SK-N-SH (cell line): ENCODE results near the gene CCR5AS.
"Not testable (repeated sequence)": the region's sequence is repeated elsewhere in the genome, so short reads cannot be mapped to it uniquely, and the experiment has no call there.

Experiments
- CTCF ChIA-PET: fragments of 300-600, 350-600 bp; formaldehyde crosslinking; extraction: SDS; loops from one replicate; lab custom pipeline; 2021; lab: Yijun Ruan, JAX
- POLR2A ChIA-PET: fragments of 350-600 bp; sonication (Branson Sonifier 250); formaldehyde crosslinking; extraction: SDS; loops from one replicate; lab custom pipeline; 2020; ENCODE audit warnings: antibody characterized with exemption, inconsistent platforms; lab: Yijun Ruan, JAX
- DNase-seq: peaks from one replicate; pipeline ENCODE4 v3.0.0; 2012
- H2AFZ ChIP-seq: fragments of 200-600 bp; sonication (generic); 2 replicates; pipeline ENCODE4 v1.8.1; 2016; ENCODE audit warnings: antibody characterized with exemption, mild to moderate bottlenecking, low read depth
- H3F3A ChIP-seq: fragments of 200-600 bp; sonication (generic); replicated peaks from 2 replicates; pipeline ENCODE3; 2016; ENCODE audit warnings: antibody characterized with exemption, mild to moderate bottlenecking; ENCODE audit not compliant: insufficient read depth
- H3K27ac ChIP-seq, 2 experiments: fragments of 200-500 bp in 1 of 2; fragments of 200-600 bp in 1 of 2; sonication (Bioruptor generic) in 1 of 2; sonication (generic), shearing (Covaris generic) in 1 of 2; 2 replicates each; pipeline versions ENCODE4 v1.5.1 to v1.6.1; 2014 to 2016; ENCODE audit warnings: low read depth in 2 of 2, inconsistent platforms in 1 of 2, low read length in 1 of 2, mild to moderate bottlenecking in 1 of 2, mixed read lengths in 1 of 2
- H3K27me3 ChIP-seq: fragments of 200-600 bp; sonication (generic), shearing (Covaris generic); 2 replicates; pipeline ENCODE4 v1.6.1; 2016; ENCODE audit warnings: mixed run types; ENCODE audit not compliant: insufficient read depth
- H3K36me3 ChIP-seq, 2 experiments: fragments of 200-500 bp in 1 of 2; fragments of 200-600 bp in 1 of 2; sonication (Bioruptor generic) in 1 of 2; sonication (generic) in 1 of 2; replicated peaks in 1 of 2; 2 replicates each; pipeline versions ENCODE3 to v1.5.1; 2014 to 2016; ENCODE audit warnings: low read length in 1 of 2, mild to moderate bottlenecking in 1 of 2; ENCODE audit not compliant: insufficient read depth in 2 of 2, control insufficient read depth in 1 of 2
- H3K4me1 ChIP-seq, 2 experiments: fragments of 200-500 bp in 1 of 2; fragments of 200-600 bp in 1 of 2; sonication (Bioruptor generic) in 1 of 2; sonication (generic), shearing (Covaris generic) in 1 of 2; 2 replicates each; pipeline versions ENCODE4 v1.5.1 to v1.6.1; 2014 to 2016; ENCODE audit warnings: low read depth in 1 of 2, low read length in 1 of 2, mixed run types in 1 of 2; ENCODE audit not compliant: insufficient read depth in 2 of 2, control insufficient read depth in 1 of 2
- H3K4me2 ChIP-seq: fragments of 200-600 bp; sonication (generic), shearing (Covaris generic); 2 replicates; pipeline ENCODE4 v1.6.1; 2017; ENCODE audit warnings: mixed run types
- H3K4me3 ChIP-seq, 2 experiments: fragments of 200-500 bp in 1 of 2; fragments of 200-600 bp in 1 of 2; sonication (Bioruptor generic) in 1 of 2; sonication (generic), shearing (Covaris generic) in 1 of 2; 2 replicates each; pipeline versions ENCODE4 v1.5.1 to v1.8.1; 2014 to 2016; ENCODE audit warnings: low read depth in 2 of 2, inconsistent platforms in 1 of 2, low read length in 1 of 2, mild to moderate bottlenecking in 1 of 2, mixed read lengths in 1 of 2, moderate library complexity in 1 of 2
- H3K79me2 ChIP-seq: fragments of 200-600 bp; sonication (generic); 2 replicates; pipeline ENCODE4 v1.8.1; 2017; ENCODE audit warnings: mild to moderate bottlenecking; ENCODE audit not compliant: insufficient read depth
- H3K9ac ChIP-seq: fragments of 200-600 bp; sonication (generic); 2 replicates; pipeline ENCODE4 v1.6.1; 2017; ENCODE audit warnings: mixed run types
- H3K9me2 ChIP-seq: fragments of 200-600 bp; sonication (generic); 2 replicates; pipeline ENCODE4 v1.6.1; 2017; ENCODE audit warnings: mixed run types
- H3K9me3 ChIP-seq: fragments of 200-600 bp; sonication (generic); 2 replicates; pipeline ENCODE4 v1.6.1; 2017; ENCODE audit warnings: mixed run types, mild to moderate bottlenecking, moderate library complexity
- H4K20me1 ChIP-seq: fragments of 200-600 bp; sonication (generic); 2 replicates; pipeline ENCODE4 v1.6.1; 2017; ENCODE audit warnings: mild to moderate bottlenecking, mixed run types; ENCODE audit not compliant: insufficient read depth
- CHD2 ChIP-seq: fragments of 150-350 bp; IDR thresholded peaks from 2 replicates; pipeline ENCODE4 v1.6.1; 2018; ENCODE audit warnings: low read length; ENCODE audit not compliant: partially characterized antibody
- CTCF ChIP-seq: fragments of 200-600 bp; sonication (generic); IDR thresholded peaks from 2 replicates; pipeline ENCODE4 v1.6.1; 2017; ENCODE audit warnings: antibody characterized with exemption, mild to moderate bottlenecking, moderate library complexity
- ELF1 ChIP-seq: IDR thresholded peaks from 2 replicates; pipeline ENCODE4 v1.4.0; 2012
- FOSL2 ChIP-seq: IDR thresholded peaks from 2 replicates; pipeline ENCODE4 v1.4.0; 2012; ENCODE audit warnings: low read depth, mild to moderate bottlenecking, moderate library complexity, borderline replicate concordance
- FOXM1 ChIP-seq: IDR thresholded peaks from 2 replicates; pipeline ENCODE4 v1.4.0; 2012; ENCODE audit warnings: low read depth, mild to moderate bottlenecking
- GABPA ChIP-seq: IDR thresholded peaks from 2 replicates; pipeline ENCODE4 v1.4.0; 2012; ENCODE audit warnings: low read depth, mild to moderate bottlenecking
- IRF3 ChIP-seq: fragments of 150-350 bp; IDR thresholded peaks from 2 replicates; pipeline ENCODE4 v1.6.1; 2016; ENCODE audit warnings: mild to moderate bottlenecking, low read depth, low read length
- JUND ChIP-seq: IDR thresholded peaks from 2 replicates; pipeline ENCODE4 v1.4.0; 2012
- NRF1 ChIP-seq: IDR thresholded peaks from 2 replicates; pipeline ENCODE4 v1.6.1; 2012; ENCODE audit warnings: low read depth, mild to moderate bottlenecking, low read length
- RAD21 ChIP-seq: IDR thresholded peaks from 2 replicates; pipeline ENCODE4 v1.6.1; 2012; ENCODE audit warnings: mild to moderate bottlenecking, low read length
- RFX5 ChIP-seq: IDR thresholded peaks from 2 replicates; pipeline ENCODE4 v1.6.1; 2012; ENCODE audit warnings: mild to moderate bottlenecking, improper control_type of control experiment, low read length
- SMC3 ChIP-seq: IDR thresholded peaks from 2 replicates; pipeline ENCODE4 v1.6.1; 2012; ENCODE audit warnings: low read depth, low read length, improper control_type of control experiment
- WGBS: methylation state at CpG from one replicate; pipeline ENCODE4 v1.1.6; 2017; ENCODE audit warnings: low lambda C conversion rate; 5-methylcytosine and 5-hydroxymethylcytosine counted together
- TF ChIP-seq, protein P1 (sequence below): IDR thresholded peaks from 2 replicates; pipeline ENCODE4 v1.6.1; 2012; ENCODE audit warnings: mild to moderate bottlenecking, low read depth, low read length, moderate library complexity
- TF ChIP-seq, protein P2 (sequence below): IDR thresholded peaks from 2 replicates; pipeline ENCODE4 v1.4.0; 2012; ENCODE audit warnings: low read depth
- TF ChIP-seq, protein P3 (sequence below): IDR thresholded peaks from 2 replicates; pipeline ENCODE4 v1.4.0; 2012; ENCODE audit warnings: low read depth, borderline replicate concordance

CCR5AS gene

DNA sequence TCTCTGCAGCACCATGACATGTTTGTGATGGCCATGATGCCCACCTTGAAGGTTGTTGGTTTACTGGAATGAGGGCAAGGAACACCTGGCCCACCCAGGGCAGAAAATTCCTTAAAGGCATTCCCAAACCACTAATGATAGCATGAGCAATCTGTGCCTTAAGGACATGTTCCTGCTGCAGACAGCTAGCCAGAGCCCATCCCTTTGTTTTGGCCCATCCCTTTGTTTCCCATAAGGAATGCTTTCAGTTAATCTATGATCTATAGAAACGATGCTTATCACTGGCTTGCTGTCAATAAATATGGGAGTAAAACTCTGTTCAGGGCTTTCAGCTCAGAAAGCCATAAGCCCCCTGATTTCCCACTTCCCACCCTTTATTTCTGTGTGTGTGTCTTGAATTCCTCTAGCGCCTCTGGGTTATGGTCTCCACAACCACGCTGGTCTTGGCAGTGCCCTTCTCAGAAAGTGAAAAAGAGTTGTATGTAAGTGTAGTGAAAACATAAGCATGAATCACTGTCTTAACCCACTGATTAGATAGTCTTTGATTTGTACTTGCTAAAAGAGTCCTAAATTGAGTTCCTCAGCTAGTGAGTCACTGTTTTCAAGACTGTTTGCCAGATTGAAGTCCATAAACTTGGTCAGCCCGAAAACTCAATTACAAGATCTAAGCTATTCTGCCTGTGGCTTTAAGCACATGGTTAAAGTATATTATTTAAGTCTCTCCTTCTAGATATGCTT lies 72.0 kb downstream of the CCR5AS start (continued):
- TF ChIP-seq, protein P1, sequence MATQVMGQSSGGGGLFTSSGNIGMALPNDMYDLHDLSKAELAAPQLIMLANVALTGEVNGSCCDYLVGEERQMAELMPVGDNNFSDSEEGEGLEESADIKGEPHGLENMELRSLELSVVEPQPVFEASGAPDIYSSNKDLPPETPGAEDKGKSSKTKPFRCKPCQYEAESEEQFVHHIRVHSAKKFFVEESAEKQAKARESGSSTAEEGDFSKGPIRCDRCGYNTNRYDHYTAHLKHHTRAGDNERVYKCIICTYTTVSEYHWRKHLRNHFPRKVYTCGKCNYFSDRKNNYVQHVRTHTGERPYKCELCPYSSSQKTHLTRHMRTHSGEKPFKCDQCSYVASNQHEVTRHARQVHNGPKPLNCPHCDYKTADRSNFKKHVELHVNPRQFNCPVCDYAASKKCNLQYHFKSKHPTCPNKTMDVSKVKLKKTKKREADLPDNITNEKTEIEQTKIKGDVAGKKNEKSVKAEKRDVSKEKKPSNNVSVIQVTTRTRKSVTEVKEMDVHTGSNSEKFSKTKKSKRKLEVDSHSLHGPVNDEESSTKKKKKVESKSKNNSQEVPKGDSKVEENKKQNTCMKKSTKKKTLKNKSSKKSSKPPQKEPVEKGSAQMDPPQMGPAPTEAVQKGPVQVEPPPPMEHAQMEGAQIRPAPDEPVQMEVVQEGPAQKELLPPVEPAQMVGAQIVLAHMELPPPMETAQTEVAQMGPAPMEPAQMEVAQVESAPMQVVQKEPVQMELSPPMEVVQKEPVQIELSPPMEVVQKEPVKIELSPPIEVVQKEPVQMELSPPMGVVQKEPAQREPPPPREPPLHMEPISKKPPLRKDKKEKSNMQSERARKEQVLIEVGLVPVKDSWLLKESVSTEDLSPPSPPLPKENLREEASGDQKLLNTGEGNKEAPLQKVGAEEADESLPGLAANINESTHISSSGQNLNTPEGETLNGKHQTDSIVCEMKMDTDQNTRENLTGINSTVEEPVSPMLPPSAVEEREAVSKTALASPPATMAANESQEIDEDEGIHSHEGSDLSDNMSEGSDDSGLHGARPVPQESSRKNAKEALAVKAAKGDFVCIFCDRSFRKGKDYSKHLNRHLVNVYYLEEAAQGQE: no peak
- no peak for TF ChIP-seq FOSL2
- TF ChIP-seq FOXM1: no peak
- TF ChIP-seq SMC3: no peak
- no peak for TF ChIP-seq RAD21
- TF ChIP-seq JUND: no peak
- TF ChIP-seq GABPA: no peak
- TF ChIP-seq NRF1: no peak
- TF ChIP-seq RFX5: no peak

DNA sequence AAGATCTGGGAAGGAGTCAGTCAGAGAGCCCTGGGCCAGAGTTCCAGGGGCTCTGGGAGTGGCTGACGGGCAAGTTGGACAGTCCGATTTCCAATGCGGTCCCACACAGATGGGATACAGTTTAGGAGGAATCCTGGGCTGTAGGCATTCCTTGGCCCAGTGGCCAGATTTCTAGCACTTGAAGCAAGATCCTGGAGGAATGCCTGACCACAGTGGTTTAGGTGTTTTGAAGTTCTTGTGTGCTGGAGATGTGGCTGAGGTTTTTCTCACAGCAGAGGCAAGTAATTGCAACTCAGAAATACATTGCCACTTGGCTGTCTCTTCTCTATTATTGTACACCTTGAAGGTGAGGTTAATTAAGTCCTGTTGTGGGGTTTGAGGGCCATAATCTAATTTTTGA lies 76.2 kb downstream of the CCR5AS start:
- H2AFZ ChIP-seq, H3K27me3 ChIP-seq, H4K20me1 ChIP-seq, H3F3A ChIP-seq, H3K4me1 ChIP-seq, H3K9me3 ChIP-seq, H3K4me3 ChIP-seq, H3K9ac ChIP-seq, H3K79me2 ChIP-seq, POLR2A ChIA-PET, H3K36me3 ChIP-seq, H3K4me2 ChIP-seq, DNase-seq, H3K27ac ChIP-seq, CTCF ChIA-PET, H3K9me2 ChIP-seq: not testable (repeated sequence)
- 13% methylated on average over 3 of the region's 3 CpGs for WGBS

GRCh38 chr3:46325645-46326300 lies 81.1 kb downstream of the CCR5AS start:
- no CpG with 5 or more reads among the region's 1 CpG for WGBS
- Histone ChIP-seq H3K27me3 (no peaks in the 10 kb centered on the region; the same call in 1 of the 2 replicates), H3K9me2 (no peaks in the 10 kb centered on the region), H3K4me1 (no peaks in the 10 kb centered on the region), H3K4me3 (no peak overlapping the region), H3K36me3 (no peaks in the 10 kb centered on the region), H3K4me2 (no peak overlapping the region), H3K9me3 (no peaks in the 10 kb centered on the region), H2AFZ (no peak overlapping the region), H3K27ac (no peak overlapping the region), H3K79me2 (no peaks in the 10 kb centered on the region), H3F3A (no peaks in the 10 kb centered on the region), H4K20me1 (no peaks in the 10 kb centered on the region), H3K9ac (no peak overlapping the region)
- TF ChIP-seq CHD2: no peak
- TF ChIP-seq, protein P2, sequence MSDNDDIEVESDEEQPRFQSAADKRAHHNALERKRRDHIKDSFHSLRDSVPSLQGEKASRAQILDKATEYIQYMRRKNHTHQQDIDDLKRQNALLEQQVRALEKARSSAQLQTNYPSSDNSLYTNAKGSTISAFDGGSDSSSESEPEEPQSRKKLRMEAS: no peak
- TF ChIP-seq CTCF: no peak
- no peak for TF ChIP-seq ELF1
- TF ChIP-seq IRF3: no peak
- TF ChIP-seq, protein P3, sequence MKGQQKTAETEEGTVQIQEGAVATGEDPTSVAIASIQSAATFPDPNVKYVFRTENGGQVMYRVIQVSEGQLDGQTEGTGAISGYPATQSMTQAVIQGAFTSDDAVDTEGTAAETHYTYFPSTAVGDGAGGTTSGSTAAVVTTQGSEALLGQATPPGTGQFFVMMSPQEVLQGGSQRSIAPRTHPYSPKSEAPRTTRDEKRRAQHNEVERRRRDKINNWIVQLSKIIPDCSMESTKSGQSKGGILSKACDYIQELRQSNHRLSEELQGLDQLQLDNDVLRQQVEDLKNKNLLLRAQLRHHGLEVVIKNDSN: no peak
- POLR2A ChIA-PET: no interaction called here
- CTCF ChIA-PET: interaction anchor here (0.5 kb wide), 1 partner anchor 117 kb away, joined by 4 read pairs; no protein-coding TSS in a partner anchor
- DNase-seq: no peak
